Trophoblast cell (in vitro differentiated cells and primary cell): ENCODE results near the gene EPHB6.

Source experiments
- DNase-seq, 2 donors: peaks; one replicate each; pipeline ENCODE4 v3.0.0-alpha.2; 2016
- H2AFZ ChIP-seq: 2 replicates; pipeline ENCODE4 v1.6.1; 2013; ENCODE audit warnings: low read length, moderate library complexity, mild to moderate bottlenecking; ENCODE audit not compliant: insufficient read depth, poor library complexity
- H2AK5ac ChIP-seq: 2 replicates; pipeline ENCODE4 v1.6.1; 2013; ENCODE audit warnings: mild to moderate bottlenecking, low read length
- H2BK120ac ChIP-seq: 2 replicates; pipeline ENCODE4 v1.6.1; 2013; ENCODE audit warnings: low read length, mild to moderate bottlenecking, moderate library complexity; ENCODE audit not compliant: insufficient read depth, poor library complexity
- H2BK12ac ChIP-seq: 2 replicates; pipeline ENCODE4 v1.6.1; 2013; ENCODE audit warnings: mild to moderate bottlenecking, low read length, moderate library complexity
- H2BK5ac ChIP-seq: 2 replicates; pipeline ENCODE4 v1.6.1; 2013; ENCODE audit warnings: low read length, low read depth, moderate library complexity, mild to moderate bottlenecking; ENCODE audit not compliant: poor library complexity
- H3K14ac ChIP-seq: 2 replicates; pipeline ENCODE4 v1.6.1; 2013; ENCODE audit warnings: mild to moderate bottlenecking, low read length
- H3K18ac ChIP-seq: 2 replicates; pipeline ENCODE4 v1.6.1; 2013; ENCODE audit warnings: mild to moderate bottlenecking, low read length
- H3K23ac ChIP-seq: 2 replicates; pipeline ENCODE4 v1.6.1; 2013; ENCODE audit warnings: low read length
- H3K27ac ChIP-seq: 2 replicates; pipeline ENCODE4 v1.5.1; 2013; ENCODE audit warnings: low read depth, mild to moderate bottlenecking, inconsistent platforms, low read length, moderate library complexity
- H3K27me3 ChIP-seq: 2 replicates; pipeline ENCODE4 v1.6.1; 2013; ENCODE audit warnings: inconsistent platforms, mild to moderate bottlenecking, low read length, moderate library complexity; ENCODE audit not compliant: insufficient read depth
- H3K36me3 ChIP-seq, 2 experiments: 1 replicate in 1 of 2; 2 replicates in 1 of 2; pipeline ENCODE4 v1.6.1; 2013; ENCODE audit warnings: low read length in 2 of 2, mild to moderate bottlenecking in 2 of 2, moderate library complexity in 1 of 2; ENCODE audit not compliant: insufficient read depth in 2 of 2, control insufficient read depth in 1 of 2
- H3K4ac ChIP-seq: 2 replicates; pipeline ENCODE4 v1.6.1; 2013; ENCODE audit warnings: low read depth, mild to moderate bottlenecking, low read length, moderate library complexity
- H3K4me1 ChIP-seq, 2 experiments: 1 replicate in 1 of 2; 2 replicates in 1 of 2; pipeline ENCODE4 v1.6.1; 2013; ENCODE audit warnings: low read length in 2 of 2, mild to moderate bottlenecking in 2 of 2, moderate library complexity in 1 of 2; ENCODE audit not compliant: insufficient read depth in 2 of 2, control insufficient read depth in 1 of 2
- H3K4me2 ChIP-seq: 2 replicates; pipeline ENCODE4 v1.6.1; 2013; ENCODE audit warnings: inconsistent platforms, mild to moderate bottlenecking, low read length, moderate library complexity
- H3K4me3 ChIP-seq: 2 replicates; pipeline ENCODE4 v1.5.1; 2013; ENCODE audit warnings: mild to moderate bottlenecking, low read depth, low read length, inconsistent platforms
- H3K79me1 ChIP-seq: one replicate; pipeline ENCODE4 v1.6.1; 2013; ENCODE audit warnings: low read length
- H3K79me2 ChIP-seq: 2 replicates; pipeline ENCODE4 v1.6.1; 2013; ENCODE audit warnings: low read length, mild to moderate bottlenecking; ENCODE audit not compliant: control insufficient read depth, insufficient read depth, poor library complexity
- H3K9ac ChIP-seq: 2 replicates; pipeline ENCODE4 v1.6.1; 2013; ENCODE audit warnings: mild to moderate bottlenecking, low read length
- H3K9me3 ChIP-seq: 2 replicates; pipeline ENCODE4 v1.6.1; 2013; ENCODE audit warnings: low read depth, mild to moderate bottlenecking, control low read depth, inconsistent platforms, low read length; ENCODE audit not compliant: insufficient read depth
- H4K12ac ChIP-seq: 2 replicates; pipeline ENCODE4 v1.6.1; 2013; ENCODE audit warnings: low read depth, mild to moderate bottlenecking, low read length, moderate library complexity
- H4K8ac ChIP-seq: 2 replicates; pipeline ENCODE4 v1.6.1; 2013; ENCODE audit warnings: low read depth, mild to moderate bottlenecking, low read length, moderate library complexity
- H4K91ac ChIP-seq: one replicate; pipeline ENCODE4 v1.6.1; 2013; ENCODE audit warnings: low read depth, mild to moderate bottlenecking, low read length, moderate library complexity
- WGBS: extraction: QIAGEN DNeasy Blood & Tissue Kit; methylation state at CpG from one replicate; pipeline ENCODE4 v1.1.7; 2013; ENCODE audit warnings: missing lambda C conversion rate; ENCODE audit not compliant: insufficient read length, insufficient coverage; ENCODE audit errors: extremely low coverage; 5-methylcytosine and 5-hydroxymethylcytosine counted together

EPHB6 gene

DNA sequence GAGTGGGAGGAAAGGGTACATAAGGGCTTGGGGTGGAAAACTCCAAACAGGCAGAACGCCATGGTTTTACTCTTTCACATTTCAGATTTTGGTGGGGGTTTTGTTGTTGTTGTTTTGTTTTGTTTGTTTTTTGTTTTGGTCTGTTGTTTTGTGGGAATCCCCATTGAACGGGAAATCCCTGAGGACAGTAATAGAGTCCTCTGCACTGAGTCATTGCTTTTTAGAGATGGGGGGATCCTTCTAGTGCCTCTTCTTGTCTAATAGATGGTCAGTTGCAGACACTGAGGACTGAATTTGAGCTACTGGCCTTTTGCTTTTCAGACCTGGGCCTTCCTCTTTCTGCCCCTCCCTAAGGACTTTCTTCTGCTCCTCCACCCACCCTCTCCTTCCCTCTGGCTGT, 58.7 kb downstream of the EPHB6 start:
- Histone ChIP-seq H3K9me3 (no peaks in the 10 kb centered on the region), H4K8ac (no peak overlapping the region), H3K9ac (no peak overlapping the region), H3K79me1 (no peaks in the 10 kb centered on the region), H3K4me3 (no peak overlapping the region), H3K14ac (no peak overlapping the region), H3K18ac (no peak overlapping the region), H3K4me2 (no peak overlapping the region), H3K23ac (no peak overlapping the region), H2AFZ (no peak overlapping the region), H4K91ac (no peak overlapping the region), H3K79me2 (no peaks in the 10 kb centered on the region), H3K36me3 (no peaks in the 10 kb centered on the region), H3K27ac (no peak overlapping the region), H2AK5ac (no peak overlapping the region), H2BK5ac (no peak overlapping the region), H3K27me3 (no peaks in the 10 kb centered on the region), H2BK120ac (no peak overlapping the region), H2BK12ac (no peak overlapping the region), H4K12ac (no peak overlapping the region), H3K4me1 (peaks cover 2 to 9% of the 10 kb centered on the region in 2 experiments), H3K4ac (no peak overlapping the region)
- WGBS: no CpG with 5 or more reads among the region's 2 CpGs
- no peak for DNase-seq

DNA sequence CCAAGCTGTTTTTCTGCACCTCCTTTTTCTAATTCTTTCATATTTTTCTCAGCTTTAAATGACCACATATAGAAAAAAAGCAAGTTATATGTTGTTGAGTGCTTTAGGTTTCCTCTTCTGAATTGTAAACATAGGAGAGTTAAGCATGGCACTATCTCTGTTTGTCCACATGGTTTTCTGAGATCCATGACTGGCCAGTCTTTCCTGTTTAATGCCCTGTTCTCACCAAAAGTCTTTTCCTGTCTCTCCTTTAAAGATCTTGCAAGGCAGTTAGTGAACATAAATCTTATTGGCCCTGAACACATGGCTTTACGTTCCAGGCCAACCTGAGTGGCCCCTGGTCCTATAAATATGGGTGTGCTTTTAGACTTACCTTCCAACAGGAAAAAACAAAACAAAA, 59.2 kb downstream of the EPHB6 start:
- no peak for DNase-seq
- H3K79me2 ChIP-seq: no peaks in the 10 kb centered on the region
- no peak overlapping the region for H2BK5ac ChIP-seq
- no peak overlapping the region for H2BK120ac ChIP-seq
- peaks cover 2 to 9% of the 10 kb centered on the region in 2 experiments for H3K4me1 ChIP-seq
- H3K9ac ChIP-seq: no peak overlapping the region
- no peak overlapping the region for H3K4ac ChIP-seq
- H2AFZ ChIP-seq: no peak overlapping the region
- H3K23ac ChIP-seq: no peak overlapping the region
- WGBS: no CpG with 5 or more reads among the region's 1 CpG
- H4K12ac ChIP-seq: no peak overlapping the region
- no peak overlapping the region for H2BK12ac ChIP-seq
- H4K8ac ChIP-seq: no peak overlapping the region
- H4K91ac ChIP-seq: no peak overlapping the region
- H3K9me3 ChIP-seq: no peaks in the 10 kb centered on the region
- H2AK5ac ChIP-seq: no peak overlapping the region
- no peaks in the 10 kb centered on the region for H3K79me1 ChIP-seq
- no peak overlapping the region for H3K4me2 ChIP-seq
- H3K18ac ChIP-seq: no peak overlapping the region
- H3K4me3 ChIP-seq: no peak overlapping the region
- no peak overlapping the region for H3K27ac ChIP-seq
- H3K14ac ChIP-seq: no peak overlapping the region
- H3K27me3 ChIP-seq: no peaks in the 10 kb centered on the region
- H3K36me3 ChIP-seq: no peaks in the 10 kb centered on the region

DNA sequence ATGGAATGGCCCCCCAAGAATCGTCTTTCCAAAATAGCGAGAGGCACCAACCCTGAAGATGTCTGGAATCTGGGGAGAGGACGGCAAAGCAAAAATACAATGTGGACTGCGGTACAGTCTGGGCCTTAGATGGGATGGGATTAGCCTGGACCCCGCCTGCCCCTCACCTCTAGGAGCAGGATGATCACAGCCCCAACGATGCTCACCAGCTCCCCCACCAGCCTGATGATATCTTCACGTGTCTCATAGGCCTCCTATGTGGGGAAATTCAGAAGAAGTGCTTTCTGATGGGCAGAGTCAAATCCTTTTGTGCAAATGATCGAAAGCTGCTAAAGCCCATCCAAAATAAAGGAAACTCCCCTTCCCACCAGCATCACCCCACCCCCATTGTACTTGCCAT, 60.4 kb downstream of the EPHB6 start:
- peaks cover 2 to 9% of the 10 kb centered on the region in 2 experiments for H3K4me1 ChIP-seq
- H3K9ac ChIP-seq: no peak overlapping the region
- no peak overlapping the region for H3K4me3 ChIP-seq
- no peak for DNase-seq
- H3K27me3 ChIP-seq: no peaks in the 10 kb centered on the region
- no peak overlapping the region for H2AFZ ChIP-seq
- H3K27ac ChIP-seq: no peak overlapping the region
- H3K23ac ChIP-seq: no peak overlapping the region
- no CpG with 5 or more reads among the region's 8 CpGs for WGBS
- H4K91ac ChIP-seq: no peak overlapping the region
- H3K79me2 ChIP-seq: no peaks in the 10 kb centered on the region
- no peak overlapping the region for H2BK12ac ChIP-seq
- no peak overlapping the region for H3K4me2 ChIP-seq
- no peak overlapping the region for H3K4ac ChIP-seq
- no peaks in the 10 kb centered on the region for H3K36me3 ChIP-seq
- H2BK5ac ChIP-seq: no peak overlapping the region
- H3K18ac ChIP-seq: no peak overlapping the region
- H4K12ac ChIP-seq: no peak overlapping the region
- H2BK120ac ChIP-seq: no peak overlapping the region
- no peaks in the 10 kb centered on the region for H3K79me1 ChIP-seq
- H4K8ac ChIP-seq: no peak overlapping the region
- H2AK5ac ChIP-seq: no peak overlapping the region
- H3K9me3 ChIP-seq: no peaks in the 10 kb centered on the region
- no peak overlapping the region for H3K14ac ChIP-seq

DNA sequence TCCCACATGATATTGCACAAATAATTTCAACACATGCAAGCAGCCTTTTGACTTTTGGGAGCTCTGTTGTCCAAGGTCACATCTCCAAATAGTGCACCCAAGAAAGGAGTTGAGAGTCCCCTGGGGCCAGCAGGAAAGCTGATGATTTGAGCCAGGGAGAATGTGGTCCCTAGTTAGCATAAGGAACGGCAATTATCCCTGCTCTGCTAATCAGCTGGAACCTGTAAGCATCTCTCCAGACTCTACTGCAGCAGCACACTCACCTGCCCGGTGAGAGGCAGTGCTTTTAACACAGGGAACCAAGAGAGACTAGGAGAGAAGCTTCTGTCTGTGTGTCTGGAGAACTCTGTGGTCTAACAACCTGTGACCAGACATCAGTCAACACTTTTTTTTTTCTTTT, 61.6 kb downstream of the EPHB6 start:
- no peak overlapping the region for H3K4me3 ChIP-seq
- no CpG with 5 or more reads among the region's 2 CpGs for WGBS

More for the DNA sequence above, 61.6 kb downstream of the EPHB6 start:
- no peak overlapping the region for H3K9ac ChIP-seq
- no peak overlapping the region for H3K27ac ChIP-seq
- H3K18ac ChIP-seq: no peak overlapping the region
- no peak overlapping the region for H2BK5ac ChIP-seq
- H4K12ac ChIP-seq: no peak overlapping the region
- peaks cover 2 to 9% of the 10 kb centered on the region in 2 experiments for H3K4me1 ChIP-seq
- no peak overlapping the region for H3K4ac ChIP-seq
- no peak overlapping the region for H3K14ac ChIP-seq
- no peak overlapping the region for H4K91ac ChIP-seq
- H3K23ac ChIP-seq: no peak overlapping the region
- no peaks in the 10 kb centered on the region for H3K79me2 ChIP-seq
- H2AK5ac ChIP-seq: no peak overlapping the region
- H3K27me3 ChIP-seq: no peaks in the 10 kb centered on the region
- H3K36me3 ChIP-seq: no peaks in the 10 kb centered on the region
- H3K79me1 ChIP-seq: no peaks in the 10 kb centered on the region
- no peak overlapping the region for H3K4me2 ChIP-seq
- no peak overlapping the region for H2BK12ac ChIP-seq
- H3K9me3 ChIP-seq: no peaks in the 10 kb centered on the region
- no peak overlapping the region for H2AFZ ChIP-seq
- H4K8ac ChIP-seq: no peak overlapping the region
- no peak overlapping the region for H2BK120ac ChIP-seq
- no peak for DNase-seq
